Limb (tissue), 2 donors: ENCODE measurements around the gene RPLP2.

ENCODE experiments used
- DNase-seq, 2 donors: peaks; one replicate each; pipeline ENCODE4 v3.0.0-alpha.2; 2016; ENCODE audit errors: extremely low spot score in 2 of 2

RPLP2 gene

GRCh38 chr11:849104-849824 lies 39.5 kb downstream of the RPLP2 start:
- DNase-seq = peak in 1 of 2 donors; percentile 86

- no peak for DNase-seq
Measured at GRCh38 chr11:849951-850774, 40.4 kb downstream of the RPLP2 start.

DNA sequence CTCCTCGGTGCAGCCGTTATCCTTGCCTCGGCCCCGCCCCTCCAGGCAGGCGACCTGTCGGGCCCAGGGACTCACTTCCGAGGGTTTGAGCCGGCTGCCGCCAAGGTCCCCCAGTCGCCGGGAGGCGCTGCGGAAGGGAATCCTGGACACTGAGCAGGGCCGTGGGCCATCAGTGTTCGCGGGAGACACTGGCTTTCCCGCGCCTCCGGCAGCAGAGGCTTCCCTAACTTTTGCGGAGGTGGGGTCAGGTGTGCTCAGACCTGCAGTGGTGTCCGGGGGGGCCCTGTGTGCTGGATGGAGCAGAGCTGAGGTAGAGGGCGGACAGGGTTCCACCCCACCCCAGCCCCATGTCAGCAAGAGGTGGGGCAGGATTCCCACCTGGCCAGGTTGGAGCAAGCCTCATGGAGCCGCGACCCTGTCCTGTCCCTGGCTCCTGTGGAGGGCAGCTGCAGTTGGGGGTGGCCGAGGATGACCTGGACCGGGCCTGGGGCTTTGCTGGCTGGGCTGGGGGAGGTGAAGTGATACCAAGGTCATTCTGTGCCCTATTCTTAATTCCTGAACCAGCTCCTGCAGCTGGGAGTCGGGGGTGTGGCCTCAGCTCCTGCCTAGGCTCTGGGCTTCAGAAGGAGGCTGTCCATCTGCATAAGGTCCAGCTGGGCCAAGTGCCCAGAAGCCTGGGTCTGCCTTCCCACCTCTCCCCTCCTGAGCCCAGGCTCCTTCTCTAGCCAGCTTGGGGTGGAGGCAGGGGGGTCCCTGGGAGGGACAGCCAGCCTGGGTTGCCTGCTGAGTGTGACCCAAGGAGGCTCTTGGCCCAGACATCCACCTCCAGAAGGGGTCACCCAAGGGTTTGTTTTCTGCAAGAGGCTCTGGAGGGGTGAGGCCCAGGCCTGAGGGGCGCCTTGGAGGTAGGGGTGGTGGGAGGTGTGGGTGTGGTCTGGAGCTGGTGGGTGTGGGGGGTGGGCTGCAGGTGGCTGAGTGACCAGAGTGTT lies 41.3 kb downstream of the RPLP2 start:
- no peak for DNase-seq

DNA sequence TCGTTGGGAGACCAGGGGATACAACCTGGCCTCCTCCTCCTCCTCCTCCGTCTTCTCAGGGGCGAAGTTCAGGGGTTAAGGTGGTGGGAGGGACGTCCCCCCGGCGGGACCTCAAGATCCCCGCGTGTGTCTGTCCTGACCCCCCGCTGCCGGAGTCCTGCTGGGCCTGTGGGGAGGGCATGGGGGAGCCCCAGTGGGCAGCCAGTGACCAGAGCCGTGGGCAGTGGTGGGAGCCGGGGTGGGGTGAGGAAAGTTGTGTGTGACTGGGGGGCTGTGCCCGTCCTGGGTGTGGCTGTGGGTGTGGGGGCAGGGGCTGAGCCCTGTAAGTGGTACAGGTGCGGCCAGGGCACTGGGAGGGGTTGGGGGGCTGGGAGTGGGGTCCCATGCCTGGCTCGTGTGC lies 43.0 kb downstream of the RPLP2 start:
- no peak for DNase-seq

DNA sequence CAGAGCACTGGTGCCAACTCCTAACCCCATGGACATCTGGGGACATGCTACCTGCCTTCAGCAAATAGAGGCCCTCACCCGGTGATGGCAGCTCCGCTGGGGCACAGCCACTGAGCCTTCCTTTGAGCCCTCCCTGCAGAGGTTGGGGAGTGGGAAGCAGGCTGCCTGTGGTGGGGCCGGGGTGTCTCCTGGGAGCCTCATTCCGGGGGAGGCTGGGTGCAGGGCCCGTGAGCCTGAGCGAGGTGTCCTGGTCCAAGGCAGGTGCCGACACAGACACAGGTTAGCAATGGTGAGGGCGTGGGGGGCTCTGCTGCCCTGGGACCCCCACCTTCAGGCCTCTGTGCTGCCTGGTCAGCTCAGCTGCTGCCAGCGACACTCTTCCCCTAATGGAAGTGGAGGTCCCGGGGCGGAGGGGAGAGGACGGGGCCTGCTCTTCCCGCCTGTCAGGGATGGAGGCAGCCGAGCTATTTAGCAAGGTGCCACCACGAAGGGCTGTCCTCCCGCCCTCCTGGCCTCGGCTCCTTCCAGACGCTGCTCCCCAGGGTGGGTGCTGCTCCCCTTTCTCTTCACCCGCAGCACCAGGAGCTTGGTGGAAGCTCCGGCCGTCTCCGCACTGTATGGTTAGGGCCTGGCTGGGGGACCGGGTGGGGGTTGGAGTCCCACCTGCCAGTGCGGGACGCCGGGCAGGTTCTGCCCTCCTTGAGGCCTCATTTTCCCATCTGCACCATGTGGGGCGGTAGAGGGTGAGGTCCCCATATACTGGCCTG lies 44.1 kb downstream of the RPLP2 start:
- no peak for DNase-seq

GRCh38 chr11:854601-855329 lies 45.0 kb downstream of the RPLP2 start:
- no peak for DNase-seq

- no peak for DNase-seq
Measured at GRCh38 chr11:855330-855674, 45.5 kb downstream of the RPLP2 start.

DNA sequence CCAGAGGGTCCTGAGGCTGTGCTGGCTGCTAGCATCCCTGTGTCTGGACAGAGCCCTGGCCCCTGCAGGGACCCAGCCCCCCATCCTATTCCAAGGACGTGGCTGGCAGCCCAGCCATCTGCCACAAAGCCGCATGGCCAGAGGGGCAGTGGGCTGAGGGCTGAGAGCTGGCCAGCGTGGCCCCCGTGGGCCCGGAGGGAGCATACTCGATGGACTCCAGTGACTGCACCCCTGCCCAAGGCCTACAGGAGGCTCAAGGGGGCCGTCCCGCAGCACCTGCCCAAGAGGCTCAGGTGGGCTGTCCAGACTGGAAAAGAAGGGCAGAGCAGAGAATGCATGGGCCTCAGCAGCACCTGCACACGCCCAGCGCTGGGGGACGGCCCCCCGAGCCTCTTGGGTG lies 46.0 kb downstream of the RPLP2 start:
- no peak for DNase-seq

DNA sequence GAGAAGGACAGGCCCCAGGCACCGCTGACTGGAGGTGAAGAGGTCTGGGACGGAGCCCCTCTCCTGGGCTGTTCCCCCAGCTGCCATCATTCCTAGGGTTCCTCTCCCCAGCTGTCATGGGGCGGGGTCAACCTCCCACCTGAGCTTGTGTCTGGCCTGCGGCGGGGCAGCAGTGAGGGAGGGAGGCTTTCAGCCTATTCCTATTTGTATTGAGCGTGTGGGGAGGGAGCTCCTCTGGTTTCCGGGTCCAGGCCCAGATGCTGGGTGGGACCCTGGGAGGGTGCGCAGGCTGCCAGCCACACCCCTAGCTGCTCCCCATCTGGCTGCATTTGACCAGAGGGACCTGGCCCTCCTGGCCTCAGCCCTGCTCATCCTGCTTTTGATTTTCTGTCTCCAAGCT lies 46.6 kb downstream of the RPLP2 start:
- DNase-seq = no peak

DNA sequence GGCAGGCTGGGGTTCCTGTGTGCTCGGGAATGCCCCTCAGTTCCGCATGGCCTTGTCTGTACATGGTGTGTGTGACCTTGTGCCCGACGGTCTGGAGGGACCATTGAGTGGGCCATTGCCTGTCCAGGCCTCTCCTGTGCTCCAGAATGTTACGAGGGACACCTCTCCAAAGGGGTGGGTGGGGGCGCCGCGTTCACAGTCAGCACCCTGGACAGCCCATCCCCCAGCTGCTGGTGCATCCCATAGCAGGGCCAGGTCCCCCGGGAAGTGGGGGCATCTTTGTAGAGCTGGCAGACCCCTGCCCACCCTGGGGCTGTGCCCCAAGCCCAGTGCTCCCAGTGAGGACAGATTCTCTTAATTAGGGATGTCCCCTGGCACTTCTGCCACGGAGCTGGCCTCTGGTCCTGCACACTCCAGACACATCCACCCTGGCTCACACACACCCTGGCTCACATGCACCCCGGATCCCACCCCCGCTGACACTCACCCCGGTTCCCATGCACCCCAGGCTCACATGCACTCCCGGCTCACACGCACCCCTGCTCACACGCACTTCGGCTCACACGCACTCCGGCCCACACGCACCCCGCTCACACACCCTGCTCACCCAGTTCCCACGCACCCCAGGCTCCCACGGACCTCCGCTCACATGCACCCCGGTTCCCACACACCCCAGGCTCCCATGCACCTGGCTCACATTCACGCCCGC lies 48.4 kb downstream of the RPLP2 start:
- no peak for DNase-seq

- DNase-seq = no peak
Measured at GRCh38 chr11:858762-859339, 49.1 kb downstream of the RPLP2 start.

DNA sequence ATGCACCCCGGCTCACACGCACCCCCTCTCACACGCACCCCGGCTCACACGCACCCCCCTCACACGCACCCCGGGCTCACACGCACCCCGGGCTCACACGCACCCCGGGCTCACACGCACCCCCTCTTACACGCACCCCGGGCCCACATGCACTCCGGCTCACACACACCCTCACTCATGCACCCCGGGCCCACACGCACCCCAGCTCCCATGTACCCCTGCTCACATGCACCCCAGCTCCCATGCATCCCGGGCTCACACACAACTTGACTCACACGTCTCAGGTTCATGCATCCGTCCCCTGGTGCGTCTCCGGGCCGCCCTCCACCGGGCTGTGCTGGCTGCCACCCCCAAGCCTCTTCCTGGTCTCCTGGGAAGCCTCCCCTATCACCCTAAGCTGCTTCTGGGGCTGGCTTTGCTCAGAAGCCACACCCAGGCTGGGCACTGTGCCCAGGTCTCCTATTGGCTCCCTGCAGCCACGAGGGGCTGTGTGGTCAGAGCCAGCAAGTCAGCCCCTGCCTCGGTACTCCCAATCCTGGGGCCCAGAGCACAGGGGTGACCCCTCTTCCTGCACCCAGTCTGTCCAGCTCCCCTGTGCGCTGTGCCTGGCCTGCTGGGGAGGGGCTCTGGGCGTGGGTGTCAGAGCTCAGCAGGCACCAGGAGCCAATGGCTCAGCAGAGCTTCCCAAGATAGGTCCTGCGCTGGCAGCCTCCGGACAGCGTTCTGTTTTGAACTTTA lies 49.8 kb downstream of the RPLP2 start:
- peak; percentile 56 to 81 for DNase-seq

DNA sequence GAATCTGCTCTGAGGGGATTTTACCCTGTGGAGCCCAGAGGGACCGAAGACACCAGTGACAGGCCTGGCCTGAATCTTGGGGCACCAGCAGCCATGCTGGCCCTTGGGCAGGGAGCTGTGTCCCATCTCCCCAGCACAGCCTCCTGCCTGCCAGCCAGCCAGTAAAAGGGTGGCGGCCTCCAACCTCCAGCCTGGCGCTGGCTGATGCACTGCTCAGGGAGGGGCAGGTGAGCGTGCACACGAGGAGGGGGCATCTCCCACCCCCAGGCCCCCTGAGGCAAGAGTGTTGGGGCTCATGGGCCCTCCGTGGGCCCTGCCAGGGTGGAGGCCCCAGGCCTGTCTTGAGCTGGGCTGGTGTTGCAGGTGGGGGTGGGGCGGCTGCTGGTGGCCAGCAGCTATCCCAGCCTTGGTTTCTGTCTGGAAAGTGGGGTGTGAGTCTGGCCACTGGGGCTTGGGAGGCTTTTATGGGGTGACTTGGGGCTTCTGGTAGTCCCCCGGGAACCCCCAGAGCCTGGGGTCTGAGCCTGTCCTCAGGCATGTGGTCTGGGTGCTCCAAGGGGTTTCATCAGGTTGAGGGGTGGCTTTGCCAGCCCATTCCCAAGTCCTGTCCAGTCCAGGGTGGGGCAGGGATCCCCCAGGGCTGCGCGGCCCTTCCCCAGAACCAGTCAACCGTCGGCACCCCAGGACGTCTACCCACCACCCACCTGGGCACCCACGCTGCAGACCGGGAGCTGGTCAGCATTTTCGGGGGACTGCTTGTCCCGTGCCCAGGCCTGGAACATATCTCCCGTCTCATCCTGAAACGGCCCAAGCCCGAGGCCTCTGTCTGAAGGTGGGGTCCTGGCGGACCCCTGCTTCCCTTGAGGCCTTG lies 50.7 kb downstream of the RPLP2 start:
- no peak for DNase-seq

- DNase-seq = no peak
Measured at GRCh38 chr11:861105-861479, 51.3 kb downstream of the RPLP2 start.

DNA sequence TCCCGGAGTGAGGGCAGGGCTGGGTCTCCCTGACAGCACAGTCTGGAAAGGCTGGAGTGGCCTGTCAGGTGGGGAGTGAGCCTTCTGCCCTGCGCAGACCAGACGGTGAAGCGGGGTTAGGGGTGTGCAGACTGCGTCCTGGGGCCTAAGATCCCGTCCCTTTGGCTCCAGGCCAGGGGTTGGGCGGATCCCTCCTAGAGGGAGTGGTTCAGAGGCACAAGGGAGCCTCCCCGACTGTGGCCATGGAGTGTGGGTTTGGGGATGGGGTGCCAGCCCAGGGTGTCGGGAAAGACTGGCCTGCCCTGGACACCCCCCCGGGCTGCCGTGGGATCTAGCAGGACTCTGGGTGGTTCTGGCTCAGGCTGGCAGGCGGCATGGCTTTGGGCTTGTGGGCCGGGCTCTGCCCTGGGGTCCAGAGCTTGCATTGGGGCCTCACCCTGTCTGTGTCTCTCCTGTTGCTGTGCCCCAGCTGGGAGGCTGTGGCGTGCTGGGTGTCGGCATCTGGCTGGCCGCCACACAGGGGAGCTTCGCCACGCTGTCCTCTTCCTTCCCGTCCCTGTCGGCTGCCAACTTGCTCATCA lies 52.4 kb downstream of the RPLP2 start:
- DNase-seq = no peak
